HCT116 (cell line): ENCODE measurements around the gene SLC15A5.

Source experiments
- ATF3 ChIP-seq: IDR thresholded peaks from 2 replicates; pipeline ENCODE4 v1.6.1; 2012
- CEBPB ChIP-seq: IDR thresholded peaks from 2 replicates; pipeline ENCODE4 v1.6.1; 2012; ENCODE audit warnings: low read depth
- CTCF ChIP-seq, 3 experiments: fragments of 200-600 bp in 1 of 3; sonication (generic) in 1 of 3; IDR thresholded peaks in 2 of 3; conservative IDR thresholded peaks in 1 of 3; 2 replicates each; pipeline ENCODE4 v1.5.1; 2012 to 2017; ENCODE audit warnings: low read depth in 2 of 3, low read length in 2 of 3, antibody characterized with exemption in 1 of 3, borderline replicate concordance in 1 of 3, control low read depth in 1 of 3, mild to moderate bottlenecking in 1 of 3, mixed read lengths in 1 of 3, mixed run types in 1 of 3, moderate library complexity in 1 of 3; ENCODE audit not compliant: insufficient read depth in 1 of 3
- EZH2 ChIP-seq: fragments of 200-600 bp; sonication (generic); IDR thresholded peaks from 2 replicates; pipeline ENCODE4 v1.6.1; 2017; ENCODE audit warnings: antibody characterized with exemption, mixed run types
- EZH2phosphoT487 ChIP-seq: fragments of 200-600 bp; IDR thresholded peaks from 2 replicates; pipeline ENCODE4 v1.6.1; 2018; ENCODE audit warnings: antibody characterized with exemption, borderline replicate concordance
- JUND ChIP-seq: IDR thresholded peaks from 2 replicates; pipeline ENCODE4 v1.6.1; 2012
- POLR2A ChIP-seq: IDR thresholded peaks from 2 replicates; pipeline ENCODE4 v1.7.0; 2011; ENCODE audit warnings: borderline replicate concordance; ENCODE audit not compliant: insufficient read depth, insufficient read length; ENCODE audit errors: extremely low read depth
- POLR2AphosphoS5 ChIP-seq: IDR thresholded peaks from 2 replicates; pipeline ENCODE4 v1.6.1; 2011; ENCODE audit warnings: mild to moderate bottlenecking, low read depth, low read length, moderate library complexity
- RAD21 ChIP-seq: IDR thresholded peaks from 2 replicates; pipeline ENCODE4 v1.6.1; 2012; ENCODE audit warnings: low read depth, mild to moderate bottlenecking
- REST ChIP-seq: IDR thresholded peaks from 2 replicates; pipeline ENCODE4 v1.6.1; 2012; ENCODE audit warnings: low read depth
- SP1 ChIP-seq: IDR thresholded peaks from 2 replicates; pipeline ENCODE4 v1.6.1; 2012; ENCODE audit warnings: low read depth
- SRF ChIP-seq: IDR thresholded peaks from 2 replicates; pipeline ENCODE4 v1.6.1; 2012; ENCODE audit warnings: low read depth
- ZFX ChIP-seq: fragments of 450-650 bp; IDR thresholded peaks from 2 replicates; pipeline ENCODE4 v1.6.1; 2017
- ZNF274 ChIP-seq: fragments of 200-500 bp; sonication (Bioruptor generic); IDR thresholded peaks from 2 replicates; pipeline ENCODE4 v1.6.1; 2014; ENCODE audit warnings: mild to moderate bottlenecking, low read depth, low read length, inconsistent platforms

GRCh38 chr12:16225692-16226091 is 51.8 kb downstream of the SLC15A5 start:
- TF ChIP-seq CTCF (IDR thresholded peaks at IDR 0.05 in 2 of 3, conservative IDR thresholded peaks at IDR 0.05 in 1 of 3; ENCODE audit: borderline replicate concordance in 1 of 3, insufficient read depth in 1 of 3, low read depth in 2 of 3, low read length in 2 of 3) (no peak), ZFX (no peak), JUND (no peak), SP1 (no peak), EZH2 (no peak), EZH2phosphoT487 (no peak), CEBPB (no peak), REST (no peak), POLR2AphosphoS5 (no peak), POLR2A (no peak), RAD21 (no peak), SRF (no peak), ATF3 (no peak), ZNF274 (no peak)
